Ishikawa (cell line): Measurements from ENCODE around the gene COG3.

Experiments used
- CEBPB ChIP-seq: IDR thresholded peaks from 2 replicates; pipeline ENCODE4 v1.6.1; 2012
- CREB1 ChIP-seq: IDR thresholded peaks from 2 replicates; pipeline ENCODE4 v1.6.1; 2012; ENCODE audit warnings: low read depth
- EGR1 ChIP-seq: IDR thresholded peaks from 2 replicates; pipeline ENCODE4 v1.6.1; 2012
- EP300 ChIP-seq: IDR thresholded peaks from 2 replicates; pipeline ENCODE4 v1.6.1; 2012; ENCODE audit warnings: borderline replicate concordance
- FOXM1 ChIP-seq: IDR thresholded peaks from 2 replicates; pipeline ENCODE4 v1.6.1; 2012; ENCODE audit warnings: low read depth, borderline replicate concordance
- NFIC ChIP-seq: IDR thresholded peaks from 2 replicates; pipeline ENCODE4 v1.6.1; 2012
- RAD21 ChIP-seq: IDR thresholded peaks from 2 replicates; pipeline ENCODE4 v1.6.1; 2012; ENCODE audit warnings: low read depth
- TAF1 ChIP-seq: IDR thresholded peaks from 2 replicates; pipeline ENCODE4 v1.6.1; 2012; ENCODE audit warnings: low read depth, mild to moderate bottlenecking
- TCF12 ChIP-seq: IDR thresholded peaks from 2 replicates; pipeline ENCODE4 v1.6.1; 2012; ENCODE audit warnings: low read depth
- TEAD4 ChIP-seq: IDR thresholded peaks from 2 replicates; pipeline ENCODE4 v1.6.1; 2012
- YY1 ChIP-seq: IDR thresholded peaks from 2 replicates; pipeline ENCODE4 v1.6.1; 2012; ENCODE audit warnings: low read depth
- ZBTB7A ChIP-seq: IDR thresholded peaks from 2 replicates; pipeline ENCODE4 v1.6.1; 2012; ENCODE audit warnings: low read depth
- TF ChIP-seq, protein P1 (sequence below): IDR thresholded peaks from 2 replicates; pipeline ENCODE4 v1.6.1; 2012
- TF ChIP-seq, protein P2 (sequence below): IDR thresholded peaks from 2 replicates; pipeline ENCODE4 v1.6.1; 2012; ENCODE audit warnings: low read depth, mild to moderate bottlenecking
- TF ChIP-seq, protein P3 (sequence below): IDR thresholded peaks from 2 replicates; pipeline ENCODE4 v1.6.1; 2012

COG3 gene

DNA sequence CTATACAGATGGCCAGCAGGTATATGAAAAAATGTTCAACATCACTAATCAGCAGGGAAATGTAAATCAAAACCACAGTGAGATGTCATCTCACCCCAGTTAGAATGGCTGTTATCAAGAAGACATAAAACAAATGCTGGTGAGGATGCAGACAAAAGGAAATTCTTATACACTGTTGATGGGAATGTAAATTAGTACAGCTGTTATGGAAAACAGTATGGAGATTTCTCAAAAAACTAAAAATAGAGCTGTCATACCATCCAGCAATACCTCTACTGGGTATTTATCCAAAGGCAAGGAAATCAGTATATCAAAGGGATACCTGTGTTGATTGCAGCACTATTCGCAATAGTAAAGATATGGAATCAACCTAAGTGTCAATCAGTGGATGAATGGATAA lies 22.9 kb downstream of the COG3 start:
- TF ChIP-seq RAD21: no peak
- TF ChIP-seq TCF12: no peak
- TF ChIP-seq, protein P1, sequence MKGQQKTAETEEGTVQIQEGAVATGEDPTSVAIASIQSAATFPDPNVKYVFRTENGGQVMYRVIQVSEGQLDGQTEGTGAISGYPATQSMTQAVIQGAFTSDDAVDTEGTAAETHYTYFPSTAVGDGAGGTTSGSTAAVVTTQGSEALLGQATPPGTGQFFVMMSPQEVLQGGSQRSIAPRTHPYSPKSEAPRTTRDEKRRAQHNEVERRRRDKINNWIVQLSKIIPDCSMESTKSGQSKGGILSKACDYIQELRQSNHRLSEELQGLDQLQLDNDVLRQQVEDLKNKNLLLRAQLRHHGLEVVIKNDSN: no peak
- TF ChIP-seq, protein P2, sequence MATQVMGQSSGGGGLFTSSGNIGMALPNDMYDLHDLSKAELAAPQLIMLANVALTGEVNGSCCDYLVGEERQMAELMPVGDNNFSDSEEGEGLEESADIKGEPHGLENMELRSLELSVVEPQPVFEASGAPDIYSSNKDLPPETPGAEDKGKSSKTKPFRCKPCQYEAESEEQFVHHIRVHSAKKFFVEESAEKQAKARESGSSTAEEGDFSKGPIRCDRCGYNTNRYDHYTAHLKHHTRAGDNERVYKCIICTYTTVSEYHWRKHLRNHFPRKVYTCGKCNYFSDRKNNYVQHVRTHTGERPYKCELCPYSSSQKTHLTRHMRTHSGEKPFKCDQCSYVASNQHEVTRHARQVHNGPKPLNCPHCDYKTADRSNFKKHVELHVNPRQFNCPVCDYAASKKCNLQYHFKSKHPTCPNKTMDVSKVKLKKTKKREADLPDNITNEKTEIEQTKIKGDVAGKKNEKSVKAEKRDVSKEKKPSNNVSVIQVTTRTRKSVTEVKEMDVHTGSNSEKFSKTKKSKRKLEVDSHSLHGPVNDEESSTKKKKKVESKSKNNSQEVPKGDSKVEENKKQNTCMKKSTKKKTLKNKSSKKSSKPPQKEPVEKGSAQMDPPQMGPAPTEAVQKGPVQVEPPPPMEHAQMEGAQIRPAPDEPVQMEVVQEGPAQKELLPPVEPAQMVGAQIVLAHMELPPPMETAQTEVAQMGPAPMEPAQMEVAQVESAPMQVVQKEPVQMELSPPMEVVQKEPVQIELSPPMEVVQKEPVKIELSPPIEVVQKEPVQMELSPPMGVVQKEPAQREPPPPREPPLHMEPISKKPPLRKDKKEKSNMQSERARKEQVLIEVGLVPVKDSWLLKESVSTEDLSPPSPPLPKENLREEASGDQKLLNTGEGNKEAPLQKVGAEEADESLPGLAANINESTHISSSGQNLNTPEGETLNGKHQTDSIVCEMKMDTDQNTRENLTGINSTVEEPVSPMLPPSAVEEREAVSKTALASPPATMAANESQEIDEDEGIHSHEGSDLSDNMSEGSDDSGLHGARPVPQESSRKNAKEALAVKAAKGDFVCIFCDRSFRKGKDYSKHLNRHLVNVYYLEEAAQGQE: no peak
- no peak for TF ChIP-seq EP300

DNA sequence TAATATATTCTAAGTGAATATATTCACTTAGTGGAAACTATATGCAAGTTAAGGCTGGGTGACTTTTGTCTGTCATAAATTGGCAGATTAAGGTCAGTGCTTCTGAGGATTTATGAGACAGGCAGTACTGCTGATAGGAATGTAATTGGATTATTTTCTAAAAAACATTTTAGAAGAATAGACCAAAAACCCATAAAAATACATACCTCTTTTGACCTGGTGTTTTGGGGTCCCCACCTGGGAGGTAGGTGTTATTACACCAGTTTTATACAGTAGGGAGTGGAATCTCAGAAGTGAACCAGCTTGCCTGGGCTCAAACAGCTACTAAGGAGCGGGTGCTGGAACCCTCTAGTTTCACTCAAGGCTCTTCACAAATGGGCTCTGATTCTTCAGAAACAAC lies 25.3 kb downstream of the COG3 start:
- peak; percentile 47 for TF ChIP-seq RAD21
- TF ChIP-seq CEBPB: no peak

DNA sequence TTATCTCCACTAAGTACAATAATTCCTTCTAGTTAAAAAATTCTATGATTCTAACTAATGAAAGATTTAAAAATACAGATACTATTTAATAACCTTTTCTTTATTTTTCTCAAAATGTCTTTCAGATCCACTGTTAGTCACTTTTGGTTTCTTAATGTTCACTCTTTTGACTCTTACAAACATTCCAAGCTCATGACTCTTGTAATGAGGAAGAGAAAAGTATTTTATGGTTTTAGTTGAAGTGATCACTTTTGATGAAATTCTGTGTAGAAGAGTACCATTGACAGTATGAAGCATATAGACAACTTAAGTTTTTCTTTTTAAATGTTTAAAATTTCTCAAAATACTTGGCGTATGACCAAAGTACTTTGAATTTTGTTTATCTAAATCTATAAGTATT lies 27.8 kb downstream of the COG3 start:
- TF ChIP-seq FOXM1 (no peak), CREB1 (no peak), YY1 (no peak), ZBTB7A (no peak), EGR1 (no peak), TCF12 (no peak), EP300 (no peak), NFIC (no peak), CEBPB (no peak), TAF1 (no peak), RAD21 (no peak), TEAD4 (no peak)
- TF ChIP-seq, protein P3, sequence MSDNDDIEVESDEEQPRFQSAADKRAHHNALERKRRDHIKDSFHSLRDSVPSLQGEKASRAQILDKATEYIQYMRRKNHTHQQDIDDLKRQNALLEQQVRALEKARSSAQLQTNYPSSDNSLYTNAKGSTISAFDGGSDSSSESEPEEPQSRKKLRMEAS: no peak
- TF ChIP-seq, protein P1: no peak
- TF ChIP-seq, protein P2: no peak

DNA sequence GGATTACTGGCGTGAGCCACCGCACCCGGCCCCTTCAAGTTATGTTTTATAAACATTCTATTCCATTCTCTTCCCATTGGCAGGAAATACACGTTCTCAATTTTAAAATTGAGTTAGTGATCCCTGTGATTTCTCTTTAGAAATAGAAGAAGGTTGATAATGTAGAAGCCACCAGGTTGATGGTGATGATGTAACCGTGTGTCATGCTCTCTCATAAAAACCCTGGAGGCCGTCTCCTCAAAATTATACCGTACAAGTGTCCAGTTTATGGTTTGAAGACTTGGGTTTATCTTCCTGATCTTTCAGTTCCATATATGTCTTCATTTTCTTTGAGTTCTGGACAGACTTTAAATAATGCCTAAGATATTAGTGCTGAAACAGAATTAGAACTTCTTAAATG lies 32.2 kb downstream of the COG3 start:
- no peak for TF ChIP-seq CREB1
- no peak for TF ChIP-seq YY1
- TF ChIP-seq, protein P3: no peak
- no peak for TF ChIP-seq TAF1
- TF ChIP-seq EP300: no peak
- no peak for TF ChIP-seq TEAD4

DNA sequence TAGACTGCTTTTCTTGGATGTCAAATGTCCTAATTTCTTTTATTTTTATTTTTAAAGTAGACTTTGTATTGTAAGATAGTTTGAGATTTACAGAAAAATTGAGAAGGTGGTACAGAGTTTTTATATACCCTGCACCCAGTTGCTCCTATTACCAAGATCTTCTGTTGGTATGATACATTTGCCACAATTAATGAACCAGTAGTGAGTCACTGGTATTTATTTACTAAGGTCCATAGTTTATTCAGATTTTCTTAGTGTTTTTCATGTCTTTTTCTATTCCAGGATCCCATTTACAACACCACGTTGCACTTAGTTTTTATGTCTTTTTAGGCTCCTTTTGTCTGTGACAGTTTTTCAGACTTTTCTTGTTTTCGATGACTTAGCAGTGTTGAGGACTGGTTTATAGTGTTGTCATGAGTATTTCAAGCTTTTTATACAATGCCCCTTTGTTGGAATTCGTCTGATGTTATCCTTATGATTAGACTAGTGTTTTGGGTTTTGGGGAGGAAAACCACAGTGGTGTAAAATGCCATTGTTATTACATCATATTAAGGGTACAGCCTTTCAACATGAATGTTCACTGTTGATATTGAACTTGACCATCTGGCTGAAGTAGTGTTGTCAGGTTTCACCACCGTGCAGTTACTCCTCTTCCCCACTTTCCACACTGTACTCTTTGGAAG lies 35.9 kb downstream of the COG3 start:
- TF ChIP-seq, protein P1: no peak
- TF ChIP-seq, protein P3: no peak
- TF ChIP-seq CREB1 (no peak), TEAD4 (no peak), ZBTB7A (no peak), TAF1 (no peak), CEBPB (no peak), EGR1 (no peak), RAD21 (no peak), TCF12 (no peak), FOXM1 (no peak), NFIC (no peak), YY1 (no peak), EP300 (no peak)
- TF ChIP-seq, protein P2: no peak
